NCI-H2029 (cell line): ENCODE data around the gene PI16.

Experiments used
- DNase-seq: peaks from one replicate; lab custom pipeline; 2025; lab: John Stamatoyannopoulos, UW

PI16 gene, protein sequence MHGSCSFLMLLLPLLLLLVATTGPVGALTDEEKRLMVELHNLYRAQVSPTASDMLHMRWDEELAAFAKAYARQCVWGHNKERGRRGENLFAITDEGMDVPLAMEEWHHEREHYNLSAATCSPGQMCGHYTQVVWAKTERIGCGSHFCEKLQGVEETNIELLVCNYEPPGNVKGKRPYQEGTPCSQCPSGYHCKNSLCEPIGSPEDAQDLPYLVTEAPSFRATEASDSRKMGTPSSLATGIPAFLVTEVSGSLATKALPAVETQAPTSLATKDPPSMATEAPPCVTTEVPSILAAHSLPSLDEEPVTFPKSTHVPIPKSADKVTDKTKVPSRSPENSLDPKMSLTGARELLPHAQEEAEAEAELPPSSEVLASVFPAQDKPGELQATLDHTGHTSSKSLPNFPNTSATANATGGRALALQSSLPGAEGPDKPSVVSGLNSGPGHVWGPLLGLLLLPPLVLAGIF

DNA sequence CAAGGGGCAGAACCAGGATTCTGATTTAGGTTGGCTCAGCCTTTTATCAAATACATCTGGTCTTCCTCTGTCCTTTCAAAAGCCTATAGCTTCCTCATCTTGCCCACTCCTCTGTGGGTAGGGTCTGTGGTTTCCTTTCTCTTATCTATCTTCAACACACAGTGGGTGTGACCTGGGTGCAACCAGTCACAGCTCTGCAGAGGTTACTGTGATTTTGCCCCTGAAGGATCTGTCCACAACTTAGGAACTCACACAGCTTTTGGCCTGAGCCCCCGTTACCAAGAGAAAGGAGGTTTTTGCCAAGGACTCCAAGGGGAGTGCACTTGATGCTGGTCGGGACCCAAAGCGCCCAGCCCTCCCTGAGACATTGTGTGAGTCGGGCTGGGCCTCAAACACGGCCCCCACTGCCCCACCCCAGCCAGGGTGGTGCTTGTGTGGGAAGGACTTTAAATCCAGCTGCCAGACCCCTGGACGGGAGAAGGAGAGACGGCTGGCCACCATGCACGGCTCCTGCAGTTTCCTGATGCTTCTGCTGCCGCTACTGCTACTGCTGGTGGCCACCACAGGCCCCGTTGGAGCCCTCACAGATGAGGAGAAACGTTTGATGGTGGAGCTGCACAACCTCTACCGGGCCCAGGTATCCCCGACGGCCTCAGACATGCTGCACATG lies at the start of gene PI16:
TSS of gene PI16 (plus strand) at position 477 of the 670 bp plus-strand sequence. CDS start at position 500, 23 bp downstream.
- no peak for DNase-seq

DNA sequence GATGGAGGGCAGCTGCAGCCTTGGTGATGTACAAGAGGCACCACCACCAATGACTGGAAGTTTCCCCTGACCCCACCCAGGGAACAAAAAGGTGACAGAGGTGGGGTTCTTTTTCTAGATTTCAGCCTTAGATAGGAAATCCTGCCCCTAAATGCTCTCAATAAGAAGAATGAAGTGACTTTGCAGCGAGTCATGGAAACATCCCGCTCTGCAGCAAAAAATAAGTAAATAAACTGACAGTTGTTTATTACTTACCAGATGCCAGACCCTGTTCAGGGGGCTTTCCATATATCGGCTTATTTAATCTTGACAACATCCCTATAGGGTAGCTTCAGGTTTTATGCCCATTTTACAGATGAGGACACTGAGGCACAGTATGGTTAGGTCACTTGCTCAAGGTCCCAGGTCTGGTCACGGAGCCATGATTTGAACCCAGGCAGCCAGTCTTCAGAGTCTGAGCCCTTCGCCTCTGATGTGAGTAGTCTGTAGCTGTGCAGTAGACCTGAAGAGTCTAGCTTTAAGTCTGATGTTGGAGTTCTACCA lies 49.6 kb upstream of the PI16 start:
- no peak for DNase-seq

DNA sequence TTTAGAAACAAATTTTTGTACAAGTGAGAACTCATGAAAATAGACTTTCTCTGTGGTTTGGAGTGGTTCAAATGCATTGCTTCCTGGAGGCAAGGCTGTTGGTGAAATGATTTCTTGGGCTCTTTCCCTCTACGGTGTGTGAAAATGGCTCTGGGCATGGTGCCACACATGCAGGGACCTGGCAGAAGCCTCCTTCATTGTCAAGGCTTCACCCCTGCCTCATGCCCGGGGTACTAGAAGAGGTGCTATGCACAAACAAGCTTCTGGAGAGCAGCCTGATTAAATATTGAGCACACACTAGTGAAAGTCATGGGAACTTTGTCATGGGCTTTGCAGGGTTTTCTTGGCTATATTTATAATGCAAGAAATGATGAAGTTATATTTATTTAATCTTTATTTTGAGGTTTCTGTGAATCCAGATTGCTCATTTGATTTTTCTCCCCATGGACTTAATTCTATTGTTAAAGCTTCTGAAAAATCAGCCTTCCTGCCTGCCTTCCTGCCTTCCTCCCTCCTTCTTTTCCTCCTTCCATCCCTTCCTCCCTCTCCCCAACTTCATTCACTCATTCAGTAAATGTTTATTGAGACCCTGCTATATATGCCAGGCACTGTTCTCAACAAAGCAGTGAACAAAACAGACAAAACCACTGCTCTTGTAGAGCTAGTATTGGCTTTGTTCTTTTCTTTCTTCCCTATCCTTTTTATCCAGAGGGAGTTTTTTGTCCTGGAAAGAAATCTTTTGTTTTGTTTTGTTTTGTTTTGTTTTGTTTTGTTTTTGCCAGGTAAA lies 47.8 kb upstream of the PI16 start:
- peak; percentile 96 for DNase-seq

DNA sequence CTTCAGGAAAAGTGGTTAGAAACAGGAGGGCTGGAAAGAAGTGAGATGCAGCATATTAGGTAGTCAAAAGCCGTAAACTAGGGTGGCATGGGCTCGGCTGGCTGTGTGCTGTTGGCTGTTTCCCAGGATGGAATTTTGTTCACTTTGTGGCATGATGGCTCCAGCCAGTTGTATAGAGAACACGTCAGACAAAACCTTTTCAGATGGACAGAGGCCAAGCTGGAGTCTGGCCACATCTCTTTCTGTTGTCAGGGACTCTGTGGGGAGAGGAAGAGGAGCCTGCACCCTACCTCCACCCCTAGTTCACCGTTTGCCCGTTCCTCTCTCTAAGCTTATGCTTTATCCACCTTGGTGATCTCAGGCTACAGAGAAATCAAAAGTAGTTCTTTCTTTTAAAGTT lies 46.8 kb upstream of the PI16 start:
- peak; percentile 71 for DNase-seq

DNA sequence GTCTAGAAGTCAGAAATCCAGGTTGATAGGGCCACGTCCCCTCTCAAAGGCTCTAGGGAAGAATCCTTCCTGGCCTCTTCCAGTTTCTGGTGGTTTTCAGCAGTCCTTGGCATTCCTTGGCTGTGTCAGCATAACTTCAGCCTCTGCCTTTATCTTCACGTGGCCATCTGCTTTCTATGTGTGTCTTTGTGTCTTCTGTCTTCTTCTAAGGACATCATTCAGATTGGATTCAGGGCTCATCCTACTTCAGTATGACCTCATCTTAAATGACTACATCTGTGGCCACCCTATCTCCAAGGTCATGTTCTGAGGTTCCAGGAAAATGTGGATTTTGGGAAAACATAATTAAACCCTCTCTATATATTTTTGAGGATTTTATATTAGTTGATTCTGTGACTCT lies 45.8 kb upstream of the PI16 start:
- no peak for DNase-seq

DNA sequence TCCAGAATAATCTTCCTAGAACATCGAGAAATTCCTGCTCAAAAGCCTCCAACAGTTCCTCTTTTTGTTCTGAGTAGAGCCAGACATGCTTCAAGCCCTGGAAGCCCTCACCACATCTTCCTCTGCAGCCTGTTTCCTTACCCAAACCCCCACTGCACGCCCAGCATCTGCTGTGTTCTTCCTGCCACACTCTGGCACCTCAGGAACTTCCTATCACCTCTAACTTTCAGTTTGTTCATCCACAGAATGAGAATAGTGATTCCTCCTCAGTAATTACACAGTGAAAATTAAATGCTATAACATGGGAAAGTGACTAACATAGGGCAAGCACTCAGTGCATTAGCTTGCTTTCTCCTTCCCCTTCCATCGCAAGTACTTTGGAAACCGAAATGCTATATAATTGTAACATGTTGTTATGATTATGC lies 42.5 kb upstream of the PI16 start:
- no peak for DNase-seq

DNA sequence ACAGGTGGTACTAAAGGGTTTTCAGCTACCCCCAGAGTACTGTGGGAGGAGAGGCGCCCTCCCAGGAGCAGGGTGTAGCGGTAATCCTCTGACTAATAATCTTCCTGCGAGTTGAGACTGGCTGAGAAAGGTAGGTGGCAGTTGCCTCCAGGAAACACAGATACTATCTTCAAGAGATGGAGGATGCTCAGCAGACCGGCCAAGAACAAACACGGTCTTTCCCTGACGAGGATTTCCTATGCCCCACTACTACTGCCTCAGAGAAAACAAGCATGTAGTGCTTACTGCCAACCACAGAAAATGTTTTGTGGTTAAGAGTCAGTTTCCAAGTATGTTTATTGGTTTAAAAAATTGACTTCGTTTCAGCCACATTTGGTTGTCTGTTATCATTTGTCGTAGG lies 42.0 kb upstream of the PI16 start:
- DNase-seq, result no peak

DNA sequence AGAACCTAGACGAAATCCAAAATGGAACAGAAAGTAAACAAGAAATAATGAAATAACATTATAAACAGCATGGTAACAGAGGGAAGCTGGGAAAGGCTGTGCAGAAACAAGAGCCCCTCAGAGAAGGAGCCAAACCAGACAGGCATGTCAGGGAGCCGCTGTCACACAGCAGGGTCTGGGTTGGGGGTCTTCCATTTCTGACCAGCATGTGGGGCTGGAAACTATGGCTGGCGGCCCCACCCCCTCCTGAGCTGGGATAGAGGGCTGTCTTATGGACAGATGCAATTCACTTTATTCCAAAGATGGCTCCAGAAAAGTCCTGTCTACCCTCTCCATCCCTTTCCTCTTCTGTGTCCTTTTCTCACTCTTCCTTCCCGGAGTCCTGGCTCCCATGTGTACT lies 41.5 kb upstream of the PI16 start:
- no peak for DNase-seq

DNA sequence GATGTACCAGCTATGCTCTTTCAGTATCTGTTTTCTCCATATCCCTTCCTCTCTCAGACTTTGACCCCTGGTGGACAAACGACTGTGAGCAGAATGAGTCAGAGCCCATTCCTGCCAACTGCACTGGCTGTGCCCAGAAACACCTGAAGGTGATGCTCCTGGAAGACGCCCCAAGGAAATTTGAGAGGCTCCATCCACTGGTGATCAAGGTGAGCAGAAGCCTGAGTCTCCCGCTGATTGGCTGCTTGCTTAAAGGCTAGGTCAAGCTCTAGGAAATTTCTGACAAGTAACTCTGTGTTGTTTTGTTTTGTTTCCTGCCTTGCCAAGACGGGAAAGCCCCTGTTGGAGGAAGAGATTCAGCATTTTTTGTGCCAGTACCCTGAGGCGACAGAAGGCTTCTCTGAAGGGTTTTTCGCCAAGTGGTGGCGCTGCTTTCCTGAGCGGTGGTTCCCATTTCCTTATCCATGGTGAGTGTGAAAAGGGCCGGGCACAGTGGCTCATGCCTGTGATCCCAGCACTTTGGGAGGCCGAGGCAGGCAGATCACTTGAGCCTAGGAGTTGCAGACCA lies 40.2 kb upstream of the PI16 start:
- no peak for DNase-seq

DNA sequence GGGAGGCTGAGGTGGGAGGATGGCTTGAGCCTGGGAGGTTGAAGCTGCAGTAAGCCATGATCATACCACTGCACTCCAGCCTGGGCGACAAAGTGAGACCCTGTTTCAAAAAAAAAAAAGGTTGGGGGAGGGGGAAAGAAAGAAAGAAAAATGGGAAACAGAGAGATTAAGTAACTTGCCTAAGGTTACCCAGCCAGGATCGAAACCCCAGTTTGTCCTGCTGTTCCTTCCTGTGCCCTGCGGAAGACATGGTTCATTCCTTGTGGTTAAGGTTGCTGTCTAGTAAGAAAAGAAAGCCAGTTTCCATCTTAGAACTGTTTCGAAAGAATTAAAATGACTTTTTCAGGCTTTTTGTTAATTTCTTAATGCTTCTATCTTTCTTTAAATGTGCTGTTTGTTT lies 38.9 kb upstream of the PI16 start:
- DNase-seq, result no peak

DNA sequence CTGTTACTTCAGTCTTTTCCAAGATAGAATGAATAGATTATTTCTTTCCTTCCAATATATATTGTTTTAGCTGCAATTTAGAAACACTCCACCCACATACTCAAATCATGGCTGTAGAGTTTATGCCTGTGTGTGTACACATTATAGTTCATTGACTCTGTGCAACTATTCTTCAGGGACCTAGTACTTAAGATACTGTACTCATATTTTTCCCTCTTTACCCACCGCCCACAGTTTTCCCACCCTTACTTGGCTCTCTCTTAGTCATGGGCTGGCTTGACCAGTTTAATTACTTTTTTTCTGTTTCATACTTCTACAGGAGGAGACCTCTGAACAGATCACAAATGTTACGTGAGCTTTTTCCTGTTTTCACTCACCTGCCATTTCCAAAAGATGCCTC lies 38.4 kb upstream of the PI16 start:
- DNase-seq, result no peak

DNA sequence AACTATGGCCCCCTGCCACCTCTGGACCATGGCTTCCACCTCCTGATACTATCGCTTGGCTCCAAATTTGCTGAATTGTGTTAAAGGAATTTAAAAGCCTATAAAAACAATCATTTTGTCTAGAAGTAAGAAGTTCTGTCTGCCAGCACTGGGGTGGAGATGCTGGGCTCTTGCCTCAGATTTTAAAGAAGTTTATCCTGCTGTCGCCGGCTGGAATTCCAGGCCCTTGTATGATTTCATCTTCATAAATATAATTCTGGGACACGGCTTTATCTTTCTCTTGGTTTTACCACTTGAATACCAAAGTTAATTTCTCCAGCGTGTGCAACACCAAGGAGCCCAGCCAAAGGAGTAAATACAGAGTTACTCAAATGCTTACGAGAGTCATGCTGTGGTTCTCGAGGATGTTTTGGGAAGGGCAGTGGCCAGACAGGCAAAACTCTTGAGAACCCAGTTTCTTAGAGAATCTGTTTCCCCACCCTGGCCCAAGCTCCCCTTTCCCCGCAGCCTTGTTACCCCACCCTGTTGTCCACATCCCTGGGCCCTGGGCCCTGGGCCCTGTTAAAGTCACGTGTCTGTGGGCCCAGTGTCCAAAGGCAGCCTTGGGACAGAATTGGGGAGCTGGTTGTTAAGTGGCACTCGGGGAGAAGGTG lies 36.9 kb upstream of the PI16 start:
- no peak for DNase-seq

DNA sequence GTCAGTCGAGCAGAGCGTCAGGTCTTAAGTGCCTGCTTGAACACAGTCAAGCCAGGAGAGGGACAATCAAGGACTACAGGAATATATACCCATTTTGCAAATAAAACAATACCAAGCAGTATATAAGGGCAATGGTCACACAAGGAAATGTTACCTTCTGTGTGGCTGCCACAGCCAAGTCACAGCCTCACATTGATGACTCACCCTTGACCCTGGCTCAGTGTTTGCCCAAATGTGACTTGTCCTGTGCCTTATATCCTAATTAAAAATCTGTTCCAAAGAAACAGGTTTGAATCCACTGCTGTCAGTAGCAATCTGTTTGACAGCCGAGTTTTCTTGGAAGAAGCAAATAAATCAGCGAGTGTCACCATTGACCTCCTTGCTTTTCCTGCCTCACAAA lies 34.5 kb upstream of the PI16 start:
- no peak for DNase-seq

DNA sequence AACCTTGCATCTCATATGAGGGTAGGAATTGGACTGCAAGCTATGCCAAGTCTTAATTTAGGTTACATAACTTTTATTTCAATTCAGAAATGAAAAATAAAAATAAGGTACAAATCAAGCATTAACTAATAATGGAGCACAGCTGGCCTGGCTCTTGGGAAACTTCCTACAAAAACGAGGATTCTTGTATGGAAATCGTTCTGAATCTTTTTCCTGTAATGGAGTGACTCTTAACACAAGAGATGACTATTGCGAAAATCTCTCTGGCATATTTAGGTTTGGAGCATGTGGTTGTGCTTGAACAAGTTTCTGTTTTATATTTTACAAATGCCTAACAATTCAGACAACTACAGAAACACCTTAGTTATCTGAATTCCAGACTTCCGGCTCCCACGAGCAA lies 34.0 kb upstream of the PI16 start:
- DNase-seq, result no peak

DNA sequence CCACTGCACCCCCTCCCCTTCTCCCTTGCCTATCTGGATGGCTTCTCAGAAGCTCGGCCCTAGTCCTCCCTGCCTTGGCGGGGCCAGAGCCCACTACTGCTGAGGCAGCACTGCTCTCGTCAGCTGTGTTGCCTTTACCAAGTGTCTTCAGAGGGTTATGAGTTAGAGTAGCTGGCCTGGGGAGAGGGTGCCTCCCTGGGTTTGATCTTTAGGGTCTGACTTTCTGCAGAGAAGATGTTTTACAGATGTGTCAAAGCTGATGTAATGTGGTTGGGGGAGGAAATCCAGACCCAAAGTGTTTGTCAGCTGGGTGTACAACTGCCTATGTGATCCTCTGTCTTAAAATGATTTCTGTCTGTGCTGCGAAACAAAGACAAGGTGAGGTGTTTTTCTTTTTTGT lies 30.4 kb upstream of the PI16 start:
- DNase-seq, result no peak

DNA sequence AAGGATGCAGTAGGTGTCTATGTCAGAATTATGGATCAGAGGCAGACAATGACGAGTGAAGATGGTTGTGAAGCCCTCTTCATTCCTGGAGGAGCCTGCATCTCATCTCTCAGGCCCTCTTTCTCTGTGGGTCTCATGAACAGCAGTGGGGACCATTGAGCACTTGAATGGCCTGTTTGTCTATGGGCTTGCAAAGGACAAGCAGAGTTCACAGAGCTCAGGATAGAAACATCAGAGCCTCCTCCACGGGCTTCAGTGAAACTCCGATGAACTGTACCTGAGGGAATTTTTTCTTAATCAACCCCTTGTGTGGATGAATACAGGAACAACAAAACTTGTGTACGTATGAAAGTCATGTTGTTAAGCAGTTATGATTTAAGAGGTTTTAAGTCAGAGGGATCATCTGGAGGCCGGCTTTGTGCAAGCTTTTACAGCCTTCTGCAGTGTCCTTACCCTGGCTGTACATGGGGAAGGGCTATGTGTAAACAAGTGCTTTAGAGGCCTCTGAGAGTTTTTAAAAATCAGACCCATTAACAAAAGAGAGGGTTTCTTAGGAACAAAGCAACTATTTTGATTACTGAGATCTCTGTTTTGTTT lies 29.7 kb upstream of the PI16 start:
- no peak for DNase-seq

DNA sequence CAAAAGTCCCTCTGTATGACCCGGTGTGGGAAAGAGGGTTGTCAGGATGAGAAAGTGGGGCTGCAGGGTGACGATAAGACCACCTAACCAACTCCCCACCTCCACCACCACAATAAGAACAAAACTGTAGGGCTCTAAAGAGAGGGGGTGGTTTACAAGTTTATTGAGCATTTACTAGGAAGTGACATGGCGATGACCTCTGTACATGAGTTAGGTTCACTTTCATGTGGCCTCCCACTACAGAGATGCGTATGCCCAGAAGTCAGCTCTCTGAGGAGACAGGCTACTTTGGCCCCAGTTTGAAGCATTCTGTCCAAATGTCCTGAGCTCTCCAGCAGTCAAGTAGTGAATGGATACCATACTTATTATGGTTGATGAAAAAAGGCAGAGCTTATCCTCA lies 28.7 kb upstream of the PI16 start:
- DNase-seq, result no peak

DNA sequence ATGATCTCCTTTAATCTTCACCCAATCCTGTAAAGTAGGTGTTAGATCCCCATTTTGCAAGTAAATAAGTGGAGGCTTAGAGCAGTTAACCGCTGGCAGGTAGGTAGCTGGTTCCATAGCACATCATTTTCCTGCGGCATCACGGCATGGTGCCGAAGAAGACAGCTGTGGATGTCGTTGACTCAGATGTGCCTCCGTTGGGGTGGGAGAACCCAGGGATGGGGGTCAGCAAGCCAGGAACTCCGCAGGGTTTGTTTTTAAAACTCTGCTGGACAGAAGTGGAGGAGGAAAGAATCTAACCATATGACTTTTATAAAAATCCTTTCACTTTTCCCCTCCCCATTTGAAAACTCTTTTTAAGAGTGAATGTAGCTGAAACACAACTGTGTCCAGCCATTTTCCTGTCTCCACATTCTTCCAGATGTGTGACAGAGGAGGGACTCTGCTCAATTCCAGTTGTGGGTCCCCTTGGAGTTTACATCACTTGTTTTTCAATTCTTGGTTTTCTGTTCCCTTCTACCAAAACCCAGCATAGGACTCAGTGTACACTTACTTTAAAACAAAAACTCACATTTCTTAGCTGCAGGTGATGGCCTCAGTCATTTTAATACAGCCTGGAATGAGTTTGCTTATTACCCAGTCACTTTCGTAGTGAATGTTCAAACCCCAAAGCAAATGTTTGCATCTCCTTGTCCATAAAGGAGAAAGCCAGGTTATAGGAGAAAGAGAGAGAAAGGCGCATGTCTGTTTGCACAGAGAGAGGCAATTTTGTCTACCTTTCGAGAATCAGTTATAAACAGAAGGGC lies 27.6 kb upstream of the PI16 start:
- peak; percentile 50 for DNase-seq

DNA sequence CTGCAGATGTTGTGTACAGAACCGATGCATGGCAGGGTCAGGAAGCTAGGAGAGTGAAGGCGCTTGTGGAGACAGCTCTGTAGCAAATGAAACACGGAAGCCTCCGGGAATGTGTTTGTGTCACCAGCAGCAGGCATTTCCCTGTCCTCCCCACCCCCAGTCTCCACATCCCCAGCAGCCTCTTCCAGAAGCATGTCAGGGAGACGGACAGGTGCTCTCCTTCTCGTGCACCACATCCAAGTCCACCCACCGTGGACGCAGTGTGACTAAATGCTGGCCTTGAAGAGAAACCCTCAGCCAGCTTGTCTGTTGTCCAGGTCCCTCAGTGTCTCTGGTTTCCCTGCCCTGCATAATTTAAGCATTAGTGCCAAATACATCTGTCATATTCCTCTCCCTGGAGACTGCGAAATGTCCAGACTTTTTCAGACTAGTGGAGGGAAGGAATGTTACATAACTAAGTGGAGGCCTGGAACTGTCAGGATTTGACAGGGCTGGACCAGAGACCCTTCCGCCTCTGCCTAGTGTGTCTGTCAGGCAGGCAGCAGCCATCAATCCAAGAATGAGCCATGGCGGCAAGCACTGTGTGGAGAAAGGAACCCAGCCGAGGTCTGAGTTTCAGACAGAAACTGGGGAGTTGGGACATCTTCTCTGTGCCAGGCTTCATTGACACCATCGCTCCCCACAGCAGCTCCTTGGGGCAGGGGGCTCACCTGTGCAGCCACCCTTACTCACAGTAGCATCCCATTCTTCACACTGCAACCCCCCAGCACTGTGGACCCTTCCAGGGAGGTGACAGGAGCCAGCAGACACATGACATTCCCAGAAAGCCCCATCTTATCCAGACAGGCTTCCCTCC lies 26.6 kb upstream of the PI16 start:
- peak; percentile 45 for DNase-seq
